Medulla oblongata (tissue), 1 donor: ENCODE data around the gene SERINC4.

Source experiments
- DNase-seq: peaks from one replicate; pipeline ENCODE4 v3.0.0-alpha.2; 2015; ENCODE audit errors: extremely low spot score

Gene SERINC4

GRCh38 chr15:43749690-43750345 lies 50.2 kb downstream of the SERINC4 start:
- DNase-seq = peak; percentile 55

DNA sequence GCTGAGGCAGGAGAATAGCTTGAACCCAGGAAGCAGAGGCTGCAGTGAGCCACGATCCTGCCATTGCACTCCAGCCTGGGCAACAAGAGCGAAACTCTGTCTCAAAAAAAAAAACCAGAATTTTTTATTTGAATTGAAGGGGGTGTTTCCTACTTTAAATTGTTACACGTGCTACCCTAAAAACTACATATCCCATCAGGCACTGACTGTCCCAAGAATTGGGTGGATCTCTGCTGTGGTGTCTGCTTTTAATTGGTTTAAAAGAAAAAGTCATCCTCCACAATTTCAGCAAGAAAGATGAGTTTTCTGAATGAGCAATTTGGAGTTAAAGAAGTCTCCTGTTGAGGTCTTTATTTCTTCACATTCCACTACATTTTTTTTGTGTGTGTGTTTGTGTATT lies 51.6 kb downstream of the SERINC4 start:
- DNase-seq = no peak

DNA sequence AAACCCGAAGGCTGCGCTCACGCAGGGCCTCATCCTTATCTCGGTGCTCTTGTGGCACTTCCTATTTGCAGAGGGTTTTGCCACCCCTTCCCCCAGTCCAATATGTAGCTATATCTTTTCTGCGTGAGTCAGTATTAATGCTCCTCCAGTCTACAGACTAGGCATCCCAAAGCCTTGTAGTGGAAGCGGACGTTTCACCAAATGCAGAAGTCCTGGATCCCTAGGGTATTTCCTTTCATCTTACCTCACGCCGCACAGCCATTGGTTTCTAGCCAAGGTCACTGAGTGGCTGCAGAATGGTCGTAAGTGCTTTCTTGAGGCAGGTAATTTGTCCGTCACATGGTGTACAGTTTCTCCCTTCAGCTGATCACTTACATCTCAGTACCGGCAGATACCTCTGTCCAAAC lies 53.1 kb downstream of the SERINC4 start:
- DNase-seq = peak; percentile 9

- DNase-seq = peak; percentile 96
Observed at GRCh38 chr15:43746245-43746902, 53.6 kb downstream of the SERINC4 start, which contains the start of gene PDIA3. Gene PDIA3 (plus strand): TSS chr15:43746438. CDS start chr15:43746540, 102 bp downstream.
